Kidney (tissue), 14 donors: ENCODE data around the gene GP1BB. TPM values are rescaled to one million over a fixed set of nuclear protein-coding genes. Genes with fewer than 3 reads are reported as not detected.

Experiments
- DNase-seq, 5 donors: peaks; one replicate each; pipeline ENCODE4 v3.0.0-alpha.2; 2013 to 2020
- FAIRE-seq: peaks from 2 replicates; lab custom pipeline; 2012; peaks lifted over from hg19 to GRCh38; lab: Jason Lieb, UNC
- H3K27ac ChIP-seq, 2 donors: one replicate each; pipeline ENCODE4 v1.7.0; 2013; ENCODE audit warnings: low read depth in 2 of 2, low read length in 2 of 2, inconsistent platforms in 1 of 2
- H3K27me3 ChIP-seq: one replicate; pipeline ENCODE4 v1.7.1; 2013; ENCODE audit warnings: low read length, inconsistent platforms; ENCODE audit not compliant: control insufficient read depth, insufficient read depth
- H3K36me3 ChIP-seq, 3 donors: one replicate each; pipeline versions ENCODE4 v1.7.0 to v1.7.1; 2013; ENCODE audit warnings: low read length in 3 of 3, control low read depth in 1 of 3, inconsistent platforms in 1 of 3; ENCODE audit not compliant: insufficient read depth in 3 of 3, control insufficient read depth in 2 of 3
- H3K4me1 ChIP-seq, 3 donors: one replicate each; pipeline versions ENCODE4 v1.7.0 to v1.7.1; 2013; ENCODE audit warnings: low read length in 3 of 3, inconsistent platforms in 1 of 3, low read depth in 1 of 3; ENCODE audit not compliant: control insufficient read depth in 2 of 3, insufficient read depth in 2 of 3
- H3K4me3 ChIP-seq, 3 donors: one replicate each; pipeline versions ENCODE4 v1.7.0 to v1.8.1; 2013; ENCODE audit warnings: low read length in 3 of 3, control low read depth in 1 of 3, inconsistent platforms in 1 of 3
- H3K9ac ChIP-seq, 3 donors: one replicate each; pipeline versions ENCODE4 v1.7.0 to v1.7.1; 2013; ENCODE audit warnings: low read length in 3 of 3, control low read depth in 1 of 3, inconsistent platforms in 1 of 3
- H3K9me3 ChIP-seq, 3 donors: one replicate each; pipeline versions ENCODE4 v1.7.0 to v1.7.1; 2013; ENCODE audit warnings: low read length in 3 of 3, control low read depth in 1 of 3, inconsistent platforms in 1 of 3; ENCODE audit not compliant: control insufficient read depth in 2 of 3, insufficient read depth in 1 of 3
- intact Hi-C: fragments of 100-400 bp; cut with DNase I; formaldehyde crosslinking; loops from one replicate; pipeline ENCODE4 v1.11.1; 2022
- polyA plus RNA-seq: library from polyadenylated mRNA; stranded (reverse); fragments of 350-450 nt; fragmentation: Illumina TruSeq; extraction: RNeasy Lipid Tissue Mini Kit (QIAGEN cat#74804); gene quantifications from one replicate; pipeline ENCODE4 v1.2.3, GENCODE V29; 2014; ENCODE audit warnings: low read depth, low replicate concordance; ENCODE audit not compliant: insufficient read depth
- total RNA-seq: library from RNA; stranded (reverse); fragmentation: NEBNext Ultra II Directional; extraction: Animal tissue kit (Norgen Biotek cat#: 25700); gene quantifications from one replicate; pipeline ENCODE4 v1.2.1, GENCODE V29; 2021
- TF ChIP-seq, protein P1 (sequence below): IDR thresholded peaks from 3 replicates; pipeline ENCODE4 v1.5.1; 2012; ENCODE audit warnings: mild to moderate bottlenecking, moderate library complexity, borderline replicate concordance; ENCODE audit not compliant: insufficient read depth; ENCODE audit errors: extremely low read depth
- donor health status: control.
- donor health status: control.
- donor health status: control.
- donor health status: control.
- donor health status: control.
- donor health status: DM: yes; HTN: yes; CAD: no.
- donor health status: Normal renal cell carcinoma (clear cell type).

Gene GP1BB
- total and polyA plus RNA-seq, 2 donors from 2014 or later: 1.9 to 4.1 TPM

DNA sequence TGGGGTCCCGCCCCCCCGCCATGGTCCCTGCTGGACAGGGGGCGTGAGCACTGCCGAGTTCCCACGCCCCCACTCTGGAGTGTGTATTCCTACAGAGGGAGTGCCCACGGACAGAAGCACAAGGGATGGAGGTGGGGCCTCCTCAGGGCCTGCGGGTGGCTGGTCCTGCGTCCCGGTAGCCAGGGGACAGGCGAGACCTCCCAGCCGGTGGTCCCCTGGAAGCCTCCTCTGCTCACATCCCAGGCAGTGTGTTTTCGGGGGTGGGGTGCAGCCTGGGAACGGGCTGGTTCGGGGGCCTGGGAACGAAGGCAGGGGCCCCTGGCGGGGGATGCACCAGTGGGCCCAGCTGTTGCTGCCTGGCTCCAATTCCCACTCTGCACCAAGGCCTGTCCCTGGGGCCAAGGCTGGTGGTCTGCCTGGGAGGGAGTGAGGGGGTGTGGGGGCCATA is 16.1 kb downstream of the GP1BB start:
- TF ChIP-seq, protein P1, sequence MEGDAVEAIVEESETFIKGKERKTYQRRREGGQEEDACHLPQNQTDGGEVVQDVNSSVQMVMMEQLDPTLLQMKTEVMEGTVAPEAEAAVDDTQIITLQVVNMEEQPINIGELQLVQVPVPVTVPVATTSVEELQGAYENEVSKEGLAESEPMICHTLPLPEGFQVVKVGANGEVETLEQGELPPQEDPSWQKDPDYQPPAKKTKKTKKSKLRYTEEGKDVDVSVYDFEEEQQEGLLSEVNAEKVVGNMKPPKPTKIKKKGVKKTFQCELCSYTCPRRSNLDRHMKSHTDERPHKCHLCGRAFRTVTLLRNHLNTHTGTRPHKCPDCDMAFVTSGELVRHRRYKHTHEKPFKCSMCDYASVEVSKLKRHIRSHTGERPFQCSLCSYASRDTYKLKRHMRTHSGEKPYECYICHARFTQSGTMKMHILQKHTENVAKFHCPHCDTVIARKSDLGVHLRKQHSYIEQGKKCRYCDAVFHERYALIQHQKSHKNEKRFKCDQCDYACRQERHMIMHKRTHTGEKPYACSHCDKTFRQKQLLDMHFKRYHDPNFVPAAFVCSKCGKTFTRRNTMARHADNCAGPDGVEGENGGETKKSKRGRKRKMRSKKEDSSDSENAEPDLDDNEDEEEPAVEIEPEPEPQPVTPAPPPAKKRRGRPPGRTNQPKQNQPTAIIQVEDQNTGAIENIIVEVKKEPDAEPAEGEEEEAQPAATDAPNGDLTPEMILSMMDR: no peak
- no peak for FAIRE-seq

DNA sequence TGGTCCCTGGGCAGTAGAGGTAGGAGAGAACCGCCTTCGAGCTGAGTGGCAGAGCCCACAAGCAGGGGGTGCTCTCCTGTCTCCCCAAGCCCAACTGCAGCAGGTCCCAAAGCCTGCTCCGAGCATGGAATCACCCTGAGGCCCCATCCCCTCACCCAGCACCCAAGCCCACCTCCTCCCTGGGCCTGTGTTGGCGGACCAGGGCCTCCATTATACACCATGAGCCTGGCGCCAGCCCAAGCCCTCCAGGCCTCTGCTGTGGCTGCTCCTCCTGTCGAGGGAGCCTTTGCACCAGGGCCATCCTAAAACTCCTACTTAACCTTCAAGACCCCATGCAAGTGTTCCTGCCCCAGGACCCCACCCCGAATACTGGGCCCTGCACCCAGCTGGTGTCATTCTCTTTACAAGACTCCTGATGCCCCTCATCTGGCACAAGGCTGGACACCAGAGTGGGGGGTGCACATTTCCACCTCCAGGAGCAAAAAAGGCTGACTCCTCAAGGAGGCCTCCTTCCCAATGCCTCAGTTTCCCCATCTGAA is 16.6 kb downstream of the GP1BB start:
- FAIRE-seq (no peak), DNase-seq (no peak)
- no peaks in the 10 kb centered on the region for H3K27me3 ChIP-seq
- H3K4me1 ChIP-seq: no peaks in the 10 kb centered on the region
- intact Hi-C loops: no loop called here
- no peak overlapping the region for H3K27ac ChIP-seq
- no peak overlapping the region for H3K9ac ChIP-seq
- H3K9me3 ChIP-seq: no peaks in the 10 kb centered on the region
- H3K4me3 ChIP-seq: no peak overlapping the region
- TF ChIP-seq, protein P1: no peak
- H3K36me3 ChIP-seq: no peaks in the 10 kb centered on the region

More for the DNA sequence above, 16.1 kb downstream of the GP1BB start:
- no peaks in the 10 kb centered on the region for H3K36me3 ChIP-seq
- H3K4me3 ChIP-seq: no peak overlapping the region
- H3K27me3 ChIP-seq: no peaks in the 10 kb centered on the region
- intact Hi-C loops: no loop called here
- H3K9ac ChIP-seq: no peak overlapping the region
- no peaks in the 10 kb centered on the region for H3K9me3 ChIP-seq
- DNase-seq: no peak
- no peak overlapping the region for H3K27ac ChIP-seq
- H3K4me1 ChIP-seq: no peaks in the 10 kb centered on the region

DNA sequence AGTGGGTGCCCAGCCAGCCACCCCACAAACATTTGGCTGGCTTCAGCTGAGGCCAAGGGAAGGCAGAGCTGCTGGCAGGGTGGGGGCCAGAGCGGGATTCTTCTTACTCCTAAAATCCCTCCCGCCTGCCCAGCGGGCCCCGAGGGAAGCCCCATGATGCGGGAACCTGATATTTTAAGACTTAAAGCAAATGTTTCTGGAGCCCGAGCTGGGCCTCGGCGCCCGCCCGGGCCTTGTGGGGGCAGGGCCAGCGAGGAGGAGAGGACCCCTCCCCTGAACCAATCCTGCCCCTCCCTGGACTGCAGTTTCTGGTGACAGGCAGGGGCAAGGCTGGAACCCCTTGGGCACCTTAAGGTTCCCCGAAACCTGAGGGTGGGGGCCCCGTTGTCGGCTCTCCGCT is 17.2 kb downstream of the GP1BB start:
- DNase-seq: no peak
- H3K27me3 ChIP-seq: no peaks in the 10 kb centered on the region
- FAIRE-seq: no peak
- no peak overlapping the region for H3K4me3 ChIP-seq
- H3K9ac ChIP-seq: no peak overlapping the region
- no peak overlapping the region for H3K27ac ChIP-seq
- H3K36me3 ChIP-seq: no peaks in the 10 kb centered on the region
- no peaks in the 10 kb centered on the region for H3K9me3 ChIP-seq
- TF ChIP-seq, protein P1: no peak
- intact Hi-C loops: no loop called here
- H3K4me1 ChIP-seq: no peaks in the 10 kb centered on the region

DNA sequence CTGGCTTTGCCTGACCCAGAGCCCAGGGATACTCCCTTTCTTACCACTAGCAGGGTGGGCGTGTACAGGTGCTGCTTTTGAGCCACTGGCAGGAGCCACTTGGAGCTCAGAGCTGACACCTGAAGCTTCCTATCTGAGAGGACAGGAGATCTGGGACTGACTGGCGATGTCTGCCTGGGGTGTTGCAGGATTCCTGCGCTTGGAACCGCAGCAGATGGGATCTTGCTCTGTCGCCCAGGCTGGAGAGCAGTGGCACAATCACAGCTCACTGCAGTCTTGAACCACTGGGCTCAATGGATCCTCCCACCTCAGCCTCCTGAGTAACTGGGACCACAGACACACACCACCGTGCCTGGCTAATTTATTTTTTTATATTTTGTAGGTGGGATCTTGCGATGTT is 17.7 kb downstream of the GP1BB start:
- Histone ChIP-seq H3K9me3 (no peaks in the 10 kb centered on the region), H3K4me3 (no peak overlapping the region), H3K27ac (no peak overlapping the region), H3K36me3 (no peaks in the 10 kb centered on the region), H3K27me3 (no peaks in the 10 kb centered on the region), H3K9ac (no peak overlapping the region), H3K4me1 (no peaks in the 10 kb centered on the region)
- intact Hi-C loops: no loop called here
- no peak for FAIRE-seq
- TF ChIP-seq, protein P1: no peak
- DNase-seq: no peak
